HG03196 (cell line): ENCODE measurements around the gene PAXX.

Source experiments
- ATAC-seq: cut with Tn5 transposase; IDR thresholded peaks from one replicate; pipeline ENCODE4 v1.9.1; 2021; ENCODE audit not compliant: unreplicated experiment

The PAXX gene

DNA sequence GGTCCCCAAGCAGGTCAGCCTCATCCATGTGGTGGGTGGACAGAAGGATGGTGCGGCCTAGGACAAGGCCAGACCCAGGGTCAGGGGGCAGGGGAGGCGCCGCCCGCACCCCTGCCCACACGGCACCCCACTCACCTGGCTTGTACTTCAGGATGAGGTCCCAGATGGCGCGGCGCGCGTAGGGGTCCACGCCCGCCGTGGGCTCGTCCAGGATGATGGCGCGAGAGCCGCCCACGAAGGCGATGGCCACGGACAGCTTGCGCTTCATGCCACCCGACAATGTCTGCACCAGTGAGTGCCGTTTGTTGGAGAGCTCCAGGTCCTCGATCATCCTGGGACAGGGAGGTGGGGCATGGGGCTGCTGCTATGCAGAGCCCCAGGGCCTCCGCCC is 23.3 kb downstream of the PAXX start:
- no peak for ATAC-seq

DNA sequence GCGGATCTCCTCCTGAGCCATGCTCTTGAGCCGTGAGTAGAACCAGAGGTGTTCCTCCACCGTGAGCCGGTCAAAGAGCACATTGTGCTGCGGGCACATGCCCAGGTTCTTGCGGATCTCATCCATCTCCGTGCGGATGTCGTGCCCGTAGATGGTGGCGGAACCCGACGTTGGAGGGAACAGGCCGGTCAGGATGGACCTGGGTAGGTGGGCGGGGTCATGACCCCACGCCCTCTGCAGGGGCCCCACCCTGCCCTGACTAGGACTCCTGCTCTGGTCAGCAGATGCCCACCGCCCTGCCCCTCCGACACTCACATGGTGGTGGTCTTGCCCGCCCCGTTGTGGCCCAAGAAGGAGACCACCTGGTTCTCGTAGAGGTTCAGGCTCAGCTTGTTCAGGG is 23.8 kb downstream of the PAXX start:
- ATAC-seq = no peak

DNA sequence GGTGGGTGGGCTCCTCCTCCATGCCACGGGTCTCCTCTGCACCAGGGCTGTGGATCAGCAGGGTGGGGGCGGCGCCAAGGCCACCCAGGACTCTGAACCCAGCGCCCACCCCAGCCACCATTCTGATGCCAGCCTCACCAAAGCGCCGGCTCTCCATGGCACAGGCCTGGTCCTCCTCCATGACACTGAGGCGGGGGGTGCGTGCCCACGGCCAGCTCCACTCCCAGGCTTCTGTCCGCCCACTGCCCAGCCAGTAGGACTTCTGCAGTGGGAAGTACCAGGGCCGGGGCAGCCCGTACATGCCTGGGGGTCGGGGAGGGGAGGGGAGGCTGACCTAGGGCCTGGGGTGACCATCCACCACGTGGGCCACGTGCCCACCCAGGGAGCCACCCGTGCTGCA is 24.2 kb downstream of the PAXX start:
- ATAC-seq = no peak

DNA sequence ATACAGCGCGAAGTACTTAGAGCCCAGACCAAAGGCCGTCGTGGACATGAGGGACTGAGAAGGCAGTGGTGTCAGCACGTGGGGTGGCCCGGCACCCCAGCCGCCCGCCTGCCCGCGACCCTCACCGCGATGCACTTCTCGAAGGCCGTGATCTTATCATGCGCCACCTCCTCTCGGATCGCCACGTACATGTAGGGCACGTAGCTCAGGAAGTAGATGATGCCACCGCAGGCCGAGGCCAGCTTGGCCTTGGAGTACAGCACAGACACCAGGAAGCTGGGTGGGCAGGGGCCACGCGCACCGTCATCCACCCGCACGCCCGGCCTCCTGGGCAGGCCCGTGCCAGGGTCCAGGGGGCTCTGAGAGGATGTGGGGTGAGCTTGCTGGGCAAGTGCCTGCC is 24.8 kb downstream of the PAXX start:
- no peak for ATAC-seq

DNA sequence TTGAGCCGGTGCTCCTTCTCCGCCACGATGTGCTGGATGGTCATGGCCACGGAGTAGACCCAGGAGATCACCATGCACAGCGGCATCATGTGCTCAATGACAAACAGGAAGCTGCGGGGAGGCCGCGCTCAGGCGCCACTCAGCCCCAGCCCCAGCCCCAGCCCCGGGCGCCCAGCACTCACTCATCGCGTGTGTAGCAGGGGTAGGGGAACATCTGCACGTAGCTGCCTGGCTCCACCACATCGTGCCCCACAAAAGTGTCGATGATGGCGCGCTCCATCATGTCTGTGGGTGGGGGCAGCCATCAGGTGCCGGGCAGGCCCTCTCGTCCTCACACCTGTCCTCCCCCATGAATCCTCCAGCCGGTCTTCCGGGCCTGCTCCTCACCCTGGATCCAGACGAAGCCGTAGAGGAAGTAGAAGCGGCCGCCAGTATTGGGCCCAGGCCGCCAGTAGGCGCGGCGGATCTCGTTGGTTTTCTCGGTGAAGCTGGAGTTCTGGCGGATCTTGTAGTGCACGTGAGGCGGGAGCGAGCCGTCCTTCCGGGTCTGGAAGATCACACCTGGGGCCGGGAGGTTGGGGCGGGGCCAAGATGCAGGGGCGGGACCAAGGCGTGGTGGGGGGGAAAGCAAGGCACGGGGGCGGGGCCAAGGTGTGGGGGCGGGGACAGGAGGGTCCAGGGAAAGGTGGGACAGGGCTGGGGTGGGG is 25.7 kb downstream of the PAXX start:
- no peak for ATAC-seq

DNA sequence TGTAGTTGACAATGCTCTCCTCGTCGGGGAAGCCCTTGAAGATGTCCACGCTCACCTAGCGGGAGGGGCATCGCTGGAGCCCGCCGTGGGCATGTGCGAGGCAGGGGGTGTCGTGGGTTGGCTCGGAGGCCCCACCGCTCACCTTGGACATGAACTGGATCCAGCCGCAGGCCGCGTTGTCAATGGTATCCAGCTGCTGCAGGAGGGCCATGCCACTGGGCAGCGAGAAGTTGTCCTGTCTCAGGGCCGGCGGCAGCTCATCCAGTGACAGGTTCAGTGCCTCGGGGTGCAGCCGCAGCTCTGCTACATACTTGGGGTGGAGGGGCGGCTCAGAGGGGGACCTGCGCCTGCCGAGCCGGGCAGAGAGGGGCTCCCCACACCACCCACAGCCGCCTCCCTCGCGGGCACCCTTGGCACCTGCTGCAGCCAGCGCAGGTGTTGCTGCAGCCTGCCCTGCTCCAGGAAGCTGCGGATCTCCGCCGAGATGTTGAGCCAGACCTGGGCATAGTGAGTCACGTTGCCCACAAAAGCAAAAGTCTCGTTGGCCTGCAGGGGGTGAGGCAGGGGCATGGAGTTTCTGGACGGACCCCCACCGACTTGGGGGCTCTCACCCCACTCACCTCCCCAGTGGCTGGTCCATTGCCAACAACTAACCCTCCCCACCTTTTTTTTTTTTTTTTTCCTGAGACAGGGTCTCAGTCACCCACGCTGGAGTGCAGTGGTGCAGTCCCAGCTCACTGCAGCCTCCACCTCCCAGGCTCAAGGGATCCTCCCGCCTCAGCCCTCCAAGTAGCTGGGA is 26.7 kb downstream of the PAXX start:
- ATAC-seq = no peak

DNA sequence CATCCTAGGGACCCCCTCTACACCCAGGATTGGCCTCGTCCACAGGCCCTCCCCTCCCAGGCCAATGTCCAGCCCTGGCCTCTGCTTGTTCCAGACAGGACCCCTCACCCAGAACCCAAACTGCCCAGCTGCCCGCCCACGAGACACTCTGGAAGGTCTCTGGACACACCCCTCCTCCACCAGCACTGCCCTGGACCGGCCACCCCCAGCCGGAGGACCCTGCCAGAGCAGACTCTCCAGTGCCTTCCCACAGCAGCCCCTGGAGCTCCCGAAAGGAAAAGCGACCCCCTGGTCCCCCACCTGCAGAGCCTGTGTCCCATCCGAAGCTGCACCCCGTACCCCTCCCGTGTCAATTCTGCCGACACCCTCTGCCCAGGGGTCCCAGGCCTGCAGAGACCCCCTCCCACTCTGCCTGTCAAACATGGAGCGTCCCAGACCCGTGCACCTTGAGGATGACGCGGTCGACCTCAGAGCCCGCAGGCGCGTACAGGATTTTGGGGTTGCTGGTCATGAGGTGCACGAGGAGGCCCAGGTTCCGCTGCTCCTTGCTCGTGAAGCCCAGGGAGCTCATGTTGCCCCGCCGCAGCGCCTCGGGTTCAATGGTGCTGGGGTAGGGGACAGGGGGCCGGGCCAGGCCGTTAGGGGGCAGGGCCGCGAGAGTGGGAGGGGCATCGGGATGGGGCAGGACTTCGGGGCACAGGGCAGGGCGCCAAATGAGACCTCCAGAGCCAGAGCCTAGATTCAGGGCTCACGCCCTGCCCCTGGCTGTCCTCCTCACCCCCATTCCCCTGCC is 27.9 kb downstream of the PAXX start:
- ATAC-seq = no peak

DNA sequence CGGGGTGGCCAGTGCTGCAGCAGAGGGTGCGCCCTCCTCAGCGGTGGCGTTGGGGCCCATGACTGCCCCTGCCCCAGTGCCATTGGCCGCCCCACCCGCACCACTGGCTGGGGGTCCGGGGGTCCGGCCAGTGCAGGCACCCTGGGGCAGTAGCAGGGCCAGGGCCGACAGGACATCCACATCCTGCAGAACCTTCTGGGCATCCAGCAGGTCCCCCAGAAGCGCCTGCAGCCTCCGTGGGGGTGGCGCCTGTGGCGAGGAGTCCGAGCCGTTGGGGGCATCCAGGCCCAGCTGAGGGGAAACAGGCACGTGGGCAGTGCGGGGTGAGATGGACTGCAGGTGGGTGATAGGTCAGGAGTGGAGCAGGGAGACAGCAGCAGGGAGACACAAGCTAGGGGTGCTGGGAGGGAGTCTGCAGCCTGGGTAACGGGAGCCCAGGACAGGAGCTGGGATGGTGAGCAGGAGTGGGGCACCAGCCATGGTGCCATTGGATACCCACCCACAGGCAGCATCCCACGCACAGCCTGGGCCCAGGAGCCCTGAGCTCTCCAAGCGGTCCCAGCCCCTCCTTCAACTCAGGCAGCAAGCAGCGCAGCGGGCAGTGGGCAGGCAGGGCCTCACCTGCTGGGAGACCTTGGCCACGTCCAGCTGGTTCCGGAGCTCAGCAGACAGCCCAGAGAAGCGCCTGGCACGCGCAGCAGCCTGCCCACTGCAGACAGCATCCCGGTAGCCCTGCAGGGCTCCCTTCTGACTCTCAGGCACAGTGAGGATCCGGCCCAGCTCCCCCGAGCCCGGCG is 28.7 kb downstream of the PAXX start:
- ATAC-seq = no peak

DNA sequence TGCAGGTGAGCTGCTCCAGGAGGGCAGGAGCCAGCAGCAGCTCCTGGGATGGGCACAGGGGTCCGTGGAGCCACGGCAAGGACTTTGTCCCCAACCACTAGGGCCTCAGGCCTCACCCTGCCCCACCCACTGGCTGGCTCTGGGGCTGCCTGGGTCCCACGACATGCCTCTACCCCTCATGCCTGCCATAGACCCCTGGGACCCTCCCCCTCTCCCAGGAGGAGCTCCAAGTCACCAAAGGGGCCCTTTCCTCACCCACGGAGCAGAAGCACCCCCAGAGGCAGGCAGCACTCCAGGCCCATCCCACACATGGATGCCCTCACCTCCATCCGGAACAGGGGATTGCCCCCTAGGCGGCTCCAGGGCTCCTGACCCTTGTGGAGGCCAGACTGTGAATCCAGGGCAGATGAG is 29.4 kb downstream of the PAXX start:
- ATAC-seq = no peak

DNA sequence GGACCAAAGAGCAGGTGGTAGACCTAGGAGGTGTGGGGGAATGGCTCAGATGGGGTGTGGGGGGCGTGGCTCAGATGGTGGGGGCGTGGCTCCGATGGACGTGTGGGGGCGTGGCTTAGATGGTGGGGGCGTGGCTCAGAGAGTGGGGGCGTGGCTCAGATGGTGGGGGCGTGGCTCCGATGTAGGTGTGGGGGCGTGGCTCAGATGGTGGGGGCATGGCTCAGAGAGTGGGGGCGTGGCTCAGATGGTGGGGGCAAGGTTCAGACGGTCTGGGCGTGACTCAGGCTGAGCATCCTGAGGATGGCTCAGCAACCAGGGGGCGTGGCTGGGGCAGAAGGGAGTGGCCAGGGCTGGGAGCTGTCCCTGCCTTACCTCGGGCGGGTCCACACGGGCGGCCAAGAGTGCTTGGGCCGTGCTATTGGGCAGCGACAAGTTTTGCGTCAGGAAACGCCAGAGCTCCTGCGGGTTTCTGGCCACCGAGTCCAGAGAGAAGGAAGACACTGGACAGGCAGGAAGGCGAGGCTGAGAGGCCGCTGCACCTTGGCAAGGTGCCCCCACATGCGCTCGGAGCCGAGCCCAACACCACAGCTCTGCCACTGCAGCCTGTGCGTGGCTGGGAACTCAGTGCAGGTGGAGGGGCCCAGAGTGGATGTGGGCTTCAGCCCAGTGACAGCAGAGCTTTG is 29.9 kb downstream of the PAXX start:
- no peak for ATAC-seq

DNA sequence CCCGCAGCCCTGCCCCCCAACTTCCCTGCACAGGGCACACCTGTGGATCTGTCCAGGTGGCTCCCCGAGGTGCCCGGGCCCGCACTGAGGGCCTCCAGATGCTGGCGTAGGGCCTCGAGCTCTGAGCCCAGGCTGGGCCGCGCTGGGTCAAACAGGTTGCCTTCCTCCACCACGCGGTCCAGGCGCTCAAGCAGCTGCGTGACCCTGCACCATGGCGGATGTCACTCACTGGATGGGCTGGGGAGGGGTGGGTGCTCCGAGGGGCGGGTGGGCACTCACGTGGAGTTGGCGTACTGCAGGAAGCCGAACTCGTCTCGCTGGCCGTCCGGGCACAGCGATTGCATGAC is 30.4 kb downstream of the PAXX start:
- no peak for ATAC-seq

DNA sequence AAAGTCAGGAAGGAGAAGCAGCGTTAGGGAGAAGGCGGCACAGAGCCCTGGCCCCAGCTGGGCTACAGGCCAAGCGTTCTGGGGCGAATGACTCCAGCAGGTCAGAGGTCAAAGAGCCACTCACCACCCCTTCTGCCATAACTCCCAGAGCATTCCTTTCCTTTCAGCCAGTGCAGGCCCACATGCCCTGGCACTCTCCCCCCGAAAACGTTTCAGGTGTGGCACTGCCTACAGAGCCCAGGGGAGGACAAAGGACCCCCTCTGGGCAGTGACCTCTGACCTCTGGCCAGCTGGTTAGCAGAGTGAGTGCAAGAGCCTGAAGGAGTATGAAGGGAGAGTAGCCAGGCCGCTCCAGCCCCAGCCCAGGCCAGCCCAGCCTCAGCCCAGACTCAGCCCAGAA is 30.9 kb downstream of the PAXX start:
- no peak for ATAC-seq

DNA sequence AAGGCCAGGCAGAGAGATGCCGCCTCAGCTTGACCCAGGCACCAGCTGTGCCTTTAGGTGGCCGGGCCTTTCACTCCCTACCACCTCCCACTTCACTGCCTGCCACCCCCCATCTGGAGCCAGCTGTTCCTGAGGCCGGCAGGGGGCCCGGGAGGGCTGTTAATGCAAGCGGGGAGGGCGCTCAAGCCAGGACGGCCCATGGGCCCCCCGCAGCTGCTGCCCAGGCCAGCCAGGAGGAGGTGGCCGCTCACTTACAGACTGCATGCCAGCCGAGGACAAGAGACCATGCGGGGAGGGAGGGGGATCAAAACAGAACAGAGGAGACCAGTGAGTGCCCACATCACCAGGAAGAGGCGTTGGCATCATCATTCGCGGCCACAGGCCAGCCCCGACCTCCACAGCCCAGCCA is 31.4 kb downstream of the PAXX start:
- no peak for ATAC-seq

DNA sequence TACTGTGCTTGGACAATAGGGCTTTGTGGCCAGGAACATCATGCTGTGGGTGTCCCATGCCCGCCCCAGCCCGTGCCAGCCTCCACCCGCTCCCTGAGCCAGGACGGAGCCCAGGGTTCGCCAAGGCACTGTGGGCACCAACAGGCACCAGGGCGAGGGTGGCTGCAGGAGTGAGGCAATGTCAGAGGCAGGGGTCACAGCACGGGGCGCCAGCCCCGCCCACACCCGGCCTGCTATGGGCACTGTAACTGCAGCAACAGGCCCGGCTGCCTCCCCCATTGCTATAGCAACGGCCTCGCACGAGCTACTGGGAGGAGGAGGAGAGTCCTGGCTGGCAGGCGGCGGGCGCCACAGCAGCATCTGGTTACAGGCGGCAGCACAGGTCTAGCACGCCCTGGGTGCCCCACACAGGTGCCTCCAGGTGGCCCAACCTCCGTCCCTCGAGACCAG is 33.3 kb downstream of the PAXX start:
- ATAC-seq = no peak

DNA sequence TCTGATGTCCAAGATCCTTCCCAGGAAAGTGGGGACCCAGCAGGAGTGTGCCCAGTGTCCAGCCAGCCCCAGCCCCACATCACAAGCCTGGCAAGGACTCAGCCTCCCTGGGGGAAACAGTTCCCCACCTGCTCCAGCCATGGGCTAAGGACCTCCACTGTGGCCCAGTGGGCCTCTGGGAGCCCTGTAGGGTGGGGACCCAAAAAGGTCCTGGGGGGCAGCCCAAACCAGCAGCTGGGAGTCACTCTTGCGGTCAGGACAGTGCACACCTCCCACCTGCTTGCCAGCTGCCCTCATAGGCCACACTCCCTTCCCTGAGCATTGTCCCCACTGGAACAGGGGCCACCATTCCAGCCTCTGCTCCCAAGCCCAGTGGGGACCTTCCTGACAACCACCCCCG is 34.2 kb downstream of the PAXX start:
- no peak for ATAC-seq

DNA sequence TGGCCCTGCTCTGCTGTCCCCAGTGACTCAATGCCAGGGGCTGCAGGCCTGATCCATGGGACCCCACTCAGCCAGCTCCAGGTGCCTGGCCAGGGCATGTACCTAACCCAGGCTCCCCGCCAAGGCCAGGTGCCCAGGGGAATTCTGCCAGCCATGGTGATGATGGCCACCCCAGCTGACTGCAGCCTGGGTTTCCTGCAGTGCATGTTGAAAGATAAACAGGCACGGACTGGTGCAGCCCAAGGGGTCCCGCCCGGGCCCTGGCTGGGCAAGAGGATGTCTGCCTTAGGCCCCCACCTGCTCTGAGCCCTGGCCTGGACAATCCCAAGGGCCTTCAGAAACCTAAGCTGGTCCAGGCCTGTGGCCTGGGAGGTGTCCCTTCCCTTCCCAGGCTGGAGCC is 34.6 kb downstream of the PAXX start:
- ATAC-seq = no peak

DNA sequence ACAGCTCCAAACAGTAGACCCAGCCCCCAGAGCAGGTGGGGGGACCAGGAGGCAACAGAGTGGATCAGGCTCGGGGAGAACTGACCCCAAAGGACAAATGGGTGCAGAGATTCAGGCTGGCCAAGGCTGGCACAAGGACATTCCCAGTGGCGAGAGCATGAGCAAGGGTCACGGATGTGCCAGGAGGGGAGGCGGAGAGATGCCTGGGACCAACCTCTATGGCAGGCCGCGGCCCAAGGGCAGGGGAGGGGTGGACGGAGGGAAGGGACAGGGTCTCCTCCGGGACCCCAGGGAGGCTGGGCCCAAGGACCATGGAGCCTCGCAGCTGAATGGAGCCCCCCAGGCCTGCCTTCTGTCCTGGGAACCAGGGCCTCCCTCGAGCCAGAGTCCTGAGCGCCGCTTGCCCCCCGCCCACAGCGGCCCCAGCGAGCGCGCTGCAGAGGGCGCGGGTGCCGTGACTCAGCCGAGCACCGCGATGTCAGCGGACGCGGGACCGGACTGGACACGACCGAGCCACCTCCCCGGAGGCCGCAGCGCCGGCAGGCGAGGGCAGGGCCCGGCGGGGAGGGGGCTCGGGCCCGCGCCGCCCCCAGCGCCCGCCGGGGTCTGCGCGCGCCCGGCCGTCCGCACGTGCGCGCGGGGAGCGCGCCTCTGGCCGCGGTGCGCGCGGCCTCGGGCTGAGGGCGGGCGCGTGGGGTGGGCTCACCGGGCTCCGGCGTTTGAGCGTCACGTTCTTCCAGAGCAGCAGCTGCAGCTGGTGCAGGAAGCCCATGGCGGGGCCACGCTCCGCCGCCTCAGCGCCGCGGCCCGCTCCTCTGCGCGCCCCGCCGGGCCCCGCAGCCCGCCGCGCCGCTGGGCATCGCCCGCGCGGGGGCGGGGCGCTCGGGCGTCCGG is 35.4 kb downstream of the PAXX start, which contains the start of gene ABCA2:
Gene ABCA2, minus strand, starts transcription at position 869 of the 894 bp plus-strand sequence. Its CDS starts 97 bp downstream, at position 772.
- ATAC-seq = no peak

DNA sequence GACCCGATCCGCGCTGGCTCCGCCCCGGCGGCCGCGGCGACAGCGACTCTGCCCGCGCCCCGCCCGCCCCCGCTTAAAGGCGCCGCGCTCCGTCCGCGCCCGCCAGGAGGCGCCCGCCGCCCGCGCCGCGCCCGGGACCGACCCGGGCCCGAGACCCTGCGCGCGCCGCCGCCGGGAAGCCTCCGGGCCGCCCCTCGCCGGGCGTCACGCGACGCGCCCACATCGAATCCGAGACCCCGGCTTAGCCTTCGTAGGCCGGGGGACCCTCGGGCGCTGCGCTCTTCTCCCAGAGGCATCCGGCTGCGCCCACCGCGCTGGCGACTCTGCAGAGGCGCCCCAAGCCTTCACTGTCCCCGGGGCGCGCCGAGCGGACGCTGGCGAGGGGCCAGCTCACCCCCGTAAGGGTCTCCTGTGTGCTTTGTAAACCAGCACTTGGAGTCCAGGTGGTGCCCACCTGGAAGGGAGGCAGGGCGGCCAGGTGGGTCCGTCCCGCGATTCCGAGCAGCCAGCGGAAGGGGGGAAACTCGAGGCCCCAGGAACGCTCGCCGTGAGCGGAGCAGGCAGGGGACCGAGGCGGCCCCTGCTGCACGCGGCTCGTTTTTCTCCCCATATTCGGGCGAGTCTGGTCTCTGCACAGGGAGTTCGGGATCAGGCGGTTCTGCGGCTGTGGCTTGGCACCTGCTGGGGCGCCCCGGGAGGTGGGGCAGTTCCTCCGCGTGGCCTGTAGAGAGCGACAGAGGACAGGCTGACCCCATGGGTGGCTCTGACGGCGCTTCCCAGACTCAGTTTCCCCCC is 36.2 kb downstream of the PAXX start:
- peak; percentile 35 for ATAC-seq
